ENCODE data around the gene TRIM8.

Gene TRIM8

GRCh38 chr10:102620138-102620590, 24.1 kb upstream of the TRIM8 start:
- no peak for TF ChIP-seq EZH2 (IDR thresholded peaks at IDR 0.05; ENCODE audit: borderline replicate concordance, low read depth, low read length, severe bottlenecking)
- no peak for TF ChIP-seq CTCF (IDR thresholded peaks at IDR 0.05; ENCODE audit: borderline replicate concordance, extremely low read depth, low read length, poor library complexity, severe bottlenecking)
- H3K9ac ChIP-seq (ENCODE audit: low read depth, low read length), result no peak overlapping the region
- no peak overlapping the region for H3K4me2 ChIP-seq (ENCODE audit: insufficient read depth, low read length)

GRCh38 chr10:102620591-102621442, 23.5 kb upstream of the TRIM8 start:
- no peak for TF ChIP-seq EZH2 (IDR thresholded peaks at IDR 0.05; ENCODE audit: borderline replicate concordance, low read depth, low read length, severe bottlenecking)
- no peak for TF ChIP-seq CTCF (IDR thresholded peaks at IDR 0.05; ENCODE audit: borderline replicate concordance, extremely low read depth, low read length, poor library complexity, severe bottlenecking)
- Histone ChIP-seq H3K4me1 (ENCODE audit: insufficient read depth, low read length) (no peaks in the 10 kb centered on the region), H3K4me2 (ENCODE audit: insufficient read depth, low read length) (no peak overlapping the region), H3K4me3 (ENCODE audit: low read depth in 1 of 2, low read length in 2 of 2) (no peak overlapping the region), H3K36me3 (ENCODE audit: insufficient read depth, low read length) (peaks cover 27% of the 10 kb centered on the region), H3K79me2 (ENCODE audit: insufficient read depth, low read length) (no peaks in the 10 kb centered on the region), H4K20me1 (ENCODE audit: insufficient read depth, low read length) (no peaks in the 10 kb centered on the region; the same call in 1 of the 2 replicates), H3K27ac (ENCODE audit: low read length) (no peak overlapping the region), H3K9ac (ENCODE audit: low read depth, low read length) (no peak overlapping the region), H3K27me3 (ENCODE audit: insufficient read depth, low read length, poor library complexity) (no peaks in the 10 kb centered on the region), H2AFZ (ENCODE audit: low read depth, low read length) (no peak overlapping the region), H3K9me3 (ENCODE audit: insufficient read depth, low read length, severe bottlenecking) (no peaks in the 10 kb centered on the region)
- no peak for DNase-seq
- ATAC-seq (ENCODE audit: insufficient read depth, low read depth), result no peak

More at GRCh38 chr10:102620138-102620590, 24.1 kb upstream of the TRIM8 start:
- Histone ChIP-seq H3K4me3 (ENCODE audit: low read depth in 1 of 2, low read length in 2 of 2) (no peak overlapping the region), H3K4me1 (ENCODE audit: insufficient read depth, low read length) (no peaks in the 10 kb centered on the region), H3K27ac (ENCODE audit: low read length) (no peak overlapping the region), H2AFZ (ENCODE audit: low read depth, low read length) (no peak overlapping the region), H3K27me3 (ENCODE audit: insufficient read depth, low read length, poor library complexity) (no peaks in the 10 kb centered on the region), H3K36me3 (ENCODE audit: insufficient read depth, low read length) (peaks cover 33% of the 10 kb centered on the region), H4K20me1 (ENCODE audit: insufficient read depth, low read length) (no peaks in the 10 kb centered on the region; the same call in 1 of the 2 replicates), H3K9me3 (ENCODE audit: insufficient read depth, low read length, severe bottlenecking) (no peaks in the 10 kb centered on the region), H3K79me2 (ENCODE audit: insufficient read depth, low read length) (no peaks in the 10 kb centered on the region)
- no peak for DNase-seq
- no peak for ATAC-seq (ENCODE audit: insufficient read depth, low read depth)

DNA sequence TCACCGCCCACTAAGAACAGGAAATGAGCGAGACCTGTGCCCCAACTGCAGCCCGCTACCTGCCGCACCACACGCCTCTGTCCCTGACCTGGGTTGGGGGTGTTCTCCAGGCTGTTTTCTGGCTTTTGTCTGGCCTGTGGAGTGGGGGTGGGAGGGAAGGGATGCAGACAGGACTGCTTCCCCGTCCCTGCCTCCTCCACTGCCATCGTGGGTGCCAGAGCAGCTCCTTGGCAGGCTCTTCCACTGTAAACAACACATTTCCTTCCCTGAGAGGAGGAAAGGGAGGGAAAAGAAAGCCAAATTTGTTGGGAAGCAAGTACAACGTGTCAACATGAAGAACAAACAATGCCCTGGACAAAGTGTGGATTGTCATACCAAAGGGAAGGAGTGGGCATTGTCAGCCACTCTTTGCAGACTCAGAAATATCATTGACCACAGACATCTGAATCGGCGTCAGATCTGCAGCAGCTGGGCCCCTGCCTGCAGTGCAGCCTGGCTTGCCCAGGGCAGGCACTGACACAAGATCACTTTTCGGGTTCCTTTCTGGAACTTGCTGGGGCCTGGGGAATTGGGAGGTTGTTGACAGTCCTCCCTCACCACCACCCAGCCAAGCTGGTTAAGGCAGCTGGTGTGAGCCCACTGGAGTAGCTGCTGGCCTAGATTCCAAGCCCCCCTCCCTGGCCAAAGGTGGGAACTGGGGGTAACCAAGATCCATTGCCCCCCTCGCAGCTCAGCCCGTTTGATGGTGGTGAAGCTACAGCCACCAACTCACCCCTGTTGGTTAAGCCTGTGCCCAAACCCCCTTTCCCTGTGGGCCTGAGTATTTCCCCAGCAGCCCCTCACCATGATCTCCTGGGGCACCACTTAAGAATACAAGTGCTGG, 22.6 kb upstream of the TRIM8 start:
- Histone ChIP-seq H3K9me3 (ENCODE audit: insufficient read depth, low read length, severe bottlenecking) (no peaks in the 10 kb centered on the region), H3K4me3 (ENCODE audit: low read depth in 1 of 2, low read length in 2 of 2) (no peak overlapping the region), H3K9ac (ENCODE audit: low read depth, low read length) (no peak overlapping the region), H2AFZ (ENCODE audit: low read depth, low read length) (no peak overlapping the region), H3K27ac (ENCODE audit: low read length) (no peak overlapping the region), H3K36me3 (ENCODE audit: insufficient read depth, low read length) (peaks cover 19% of the 10 kb centered on the region), H3K79me2 (ENCODE audit: insufficient read depth, low read length) (no peaks in the 10 kb centered on the region), H3K4me2 (ENCODE audit: insufficient read depth, low read length) (no peak overlapping the region), H3K4me1 (ENCODE audit: insufficient read depth, low read length) (no peaks in the 10 kb centered on the region), H4K20me1 (ENCODE audit: insufficient read depth, low read length) (no peaks in the 10 kb centered on the region; the same call in 1 of the 2 replicates), H3K27me3 (ENCODE audit: insufficient read depth, low read length, poor library complexity) (no peaks in the 10 kb centered on the region)
- TF ChIP-seq EZH2 (IDR thresholded peaks at IDR 0.05; ENCODE audit: borderline replicate concordance, low read depth, low read length, severe bottlenecking), result no peak
- ATAC-seq (ENCODE audit: insufficient read depth, low read depth) (no peak), DNase-seq (no peak)

Measured in DND-41 (cell line).